Testis (tissue), 2 donors: Measurements from ENCODE around the gene LIN9.

Experiments used
- CTCF ChIP-seq, 3 experiments: fragments of 450-650 bp in 2 of 3; fragments of 200-600 bp in 1 of 3; sonication (generic) in 1 of 3; IDR thresholded peaks; one replicate each; pipeline ENCODE4 v1.5.1; 2016 to 2019; ENCODE audit warnings: antibody characterized with exemption in 3 of 3, mild to moderate bottlenecking in 2 of 3, moderate library complexity in 1 of 3
- POLR2A ChIP-seq: fragments of 450-650 bp; IDR thresholded peaks from one replicate; pipeline ENCODE4 v1.6.1; 2017; ENCODE audit warnings: antibody characterized with exemption, mild to moderate bottlenecking, moderate library complexity

DNA sequence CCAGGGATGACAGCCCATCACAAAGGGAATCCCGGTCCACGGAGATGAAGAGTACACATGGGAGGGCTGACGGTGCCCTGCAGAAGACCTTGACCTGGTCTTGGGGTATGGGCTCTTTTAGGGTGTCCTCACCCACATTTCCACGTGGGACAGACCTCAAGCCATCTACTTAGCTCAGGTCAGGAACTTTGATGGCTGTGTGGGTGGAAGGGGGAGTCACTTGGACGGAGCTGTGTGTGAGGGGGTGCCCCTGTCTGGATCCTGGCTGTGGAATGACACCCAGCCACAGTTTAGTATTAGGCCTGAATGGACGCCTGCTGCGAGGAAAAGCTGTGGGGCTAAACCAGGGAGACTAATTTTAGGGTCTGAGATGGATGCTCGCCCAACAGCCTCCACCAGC is 96.4 kb downstream of the LIN9 start:
- TF ChIP-seq CTCF (IDR thresholded peaks at IDR 0.05) = no peak
- TF ChIP-seq POLR2A = no peak
